Measurements from ENCODE around the gene HCN2.

GRCh38 chr19:610071-610800 lies 20.6 kb downstream of the HCN2 start:
- no peak for TF ChIP-seq CTCF (conservative IDR thresholded peaks at IDR 0.05)
- TF ChIP-seq EZH2 (IDR thresholded peaks at IDR 0.05; ENCODE audit: low read depth), result no peak

Data from PC-9 (cell line).